ENCODE data around the gene WDR45B.

Gene WDR45B

GRCh38 chr17:82684228-82684841 is 36.1 kb upstream of the WDR45B start:
- TF ChIP-seq CSDC2 (CRISPR knock-in tag; IDR thresholded peaks at IDR 0.05), result no peak
- no peak for TF ChIP-seq ISL1 (CRISPR knock-in tag; IDR thresholded peaks at IDR 0.05)
- no peak for TF ChIP-seq ZNF565 (CRISPR knock-in tag; conservative IDR thresholded peaks at IDR 0.05; ENCODE audit: low read depth)
- no peak for TF ChIP-seq ZFP3 (CRISPR knock-in tag; IDR thresholded peaks at IDR 0.05)
- no peak for TF ChIP-seq CSRNP3 (CRISPR knock-in tag; IDR thresholded peaks at IDR 0.05)
- no peak for TF ChIP-seq ZFP30 (CRISPR knock-in tag; IDR thresholded peaks at IDR 0.05)
- TF ChIP-seq ARNTL (CRISPR knock-in tag; IDR thresholded peaks at IDR 0.05; ENCODE audit: borderline replicate concordance, low read depth), result no peak
- no peak for TF ChIP-seq TSHZ2 (CRISPR knock-in tag; IDR thresholded peaks at IDR 0.05)
- TF ChIP-seq ZNF70 (CRISPR knock-in tag; IDR thresholded peaks at IDR 0.05), result no peak
- TF ChIP-seq SNAI2 (CRISPR knock-in tag; IDR thresholded peaks at IDR 0.05), result no peak
- TF ChIP-seq PPARA (CRISPR knock-in tag; IDR thresholded peaks at IDR 0.05; ENCODE audit: borderline replicate concordance), result no peak
- no peak for TF ChIP-seq OSR1 (CRISPR knock-in tag; IDR thresholded peaks at IDR 0.05)
- TF ChIP-seq ESRRG (CRISPR knock-in tag; IDR thresholded peaks at IDR 0.05), result no peak
- TF ChIP-seq GLIS3 (CRISPR knock-in tag; IDR thresholded peaks at IDR 0.05), result no peak
- TF ChIP-seq TOX (CRISPR knock-in tag; IDR thresholded peaks at IDR 0.05; ENCODE audit: borderline replicate concordance), result no peak
- no peak for ATAC-seq

- TF ChIP-seq CREB5 (CRISPR knock-in tag; IDR thresholded peaks at IDR 0.05; ENCODE audit: low read depth) (no peak), SNAI2 (CRISPR knock-in tag; IDR thresholded peaks at IDR 0.05) (no peak), BACH2 (CRISPR knock-in tag; IDR thresholded peaks at IDR 0.05; ENCODE audit: borderline replicate concordance) (no peak), ESRRG (CRISPR knock-in tag; IDR thresholded peaks at IDR 0.05) (no peak), PATZ1 (CRISPR knock-in tag; IDR thresholded peaks at IDR 0.05; ENCODE audit: borderline replicate concordance) (no peak), ZNF8 (CRISPR knock-in tag; IDR thresholded peaks at IDR 0.05) (no peak), ARNTL (CRISPR knock-in tag; IDR thresholded peaks at IDR 0.05; ENCODE audit: borderline replicate concordance, low read depth) (no peak), TOX (CRISPR knock-in tag; IDR thresholded peaks at IDR 0.05; ENCODE audit: borderline replicate concordance) (no peak), GLIS3 (CRISPR knock-in tag; IDR thresholded peaks at IDR 0.05) (no peak), ZFP30 (CRISPR knock-in tag; IDR thresholded peaks at IDR 0.05) (no peak), PPARA (CRISPR knock-in tag; IDR thresholded peaks at IDR 0.05; ENCODE audit: borderline replicate concordance) (no peak), ISL1 (CRISPR knock-in tag; IDR thresholded peaks at IDR 0.05) (no peak), TSHZ2 (CRISPR knock-in tag; IDR thresholded peaks at IDR 0.05) (no peak), OSR1 (CRISPR knock-in tag; IDR thresholded peaks at IDR 0.05) (no peak), RARB (CRISPR knock-in tag; IDR thresholded peaks at IDR 0.05) (no peak), CSRNP3 (CRISPR knock-in tag; IDR thresholded peaks at IDR 0.05) (no peak), ZNF70 (CRISPR knock-in tag; IDR thresholded peaks at IDR 0.05) (no peak), TCF4 (CRISPR knock-in tag; IDR thresholded peaks at IDR 0.05; ENCODE audit: borderline replicate concordance) (no peak), ZFP3 (CRISPR knock-in tag; IDR thresholded peaks at IDR 0.05) (no peak), ZC3H10 (CRISPR knock-in tag; IDR thresholded peaks at IDR 0.05) (no peak)
Measured at GRCh38 chr17:82683534-82683933, 35.3 kb upstream of the WDR45B start.

More at GRCh38 chr17:82683534-82683933, 35.3 kb upstream of the WDR45B start:
- no peak for ATAC-seq
